HG03045 (cell line): Measurements from ENCODE around the gene TOM1.

Experiments used
- ATAC-seq: cut with Tn5 transposase; IDR thresholded peaks from one replicate; pipeline ENCODE4 v1.9.1; 2021; ENCODE audit warnings: mild to moderate bottlenecking, moderate library complexity; ENCODE audit not compliant: unreplicated experiment

Gene TOM1

DNA sequence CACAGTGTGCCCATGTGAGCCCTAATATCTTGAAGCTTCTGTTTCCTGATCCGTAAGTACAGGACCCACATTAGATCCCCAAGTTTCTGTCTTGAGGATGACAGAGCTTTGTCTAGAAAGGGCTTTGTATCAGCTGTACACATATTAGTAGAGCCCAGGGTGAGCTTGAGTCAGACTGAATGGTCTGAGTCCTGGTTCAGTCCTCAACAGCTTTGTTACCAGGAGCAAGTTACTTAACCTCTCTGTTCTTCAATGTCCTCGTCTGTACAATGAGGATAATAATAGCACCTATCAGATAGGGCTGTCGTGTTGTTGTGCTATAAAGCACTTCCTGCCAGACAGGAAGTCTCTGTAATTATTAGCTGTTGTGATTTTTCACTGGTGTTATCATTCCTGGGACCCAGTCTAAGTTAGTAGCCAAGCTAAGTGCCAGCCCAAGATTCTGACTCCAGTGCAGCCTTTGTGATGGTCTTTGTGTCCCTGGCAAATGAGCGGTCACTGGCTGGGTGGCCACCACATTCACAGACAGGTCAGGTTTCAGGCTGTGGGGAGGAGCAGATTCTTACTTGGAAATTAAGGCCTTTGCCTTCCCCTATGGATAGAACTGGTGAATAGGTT, 6.8 kb downstream of the TOM1 start:
- ATAC-seq, result no peak

GRCh38 chr22:35307372-35307771, 7.7 kb downstream of the TOM1 start:
- no peak for ATAC-seq

DNA sequence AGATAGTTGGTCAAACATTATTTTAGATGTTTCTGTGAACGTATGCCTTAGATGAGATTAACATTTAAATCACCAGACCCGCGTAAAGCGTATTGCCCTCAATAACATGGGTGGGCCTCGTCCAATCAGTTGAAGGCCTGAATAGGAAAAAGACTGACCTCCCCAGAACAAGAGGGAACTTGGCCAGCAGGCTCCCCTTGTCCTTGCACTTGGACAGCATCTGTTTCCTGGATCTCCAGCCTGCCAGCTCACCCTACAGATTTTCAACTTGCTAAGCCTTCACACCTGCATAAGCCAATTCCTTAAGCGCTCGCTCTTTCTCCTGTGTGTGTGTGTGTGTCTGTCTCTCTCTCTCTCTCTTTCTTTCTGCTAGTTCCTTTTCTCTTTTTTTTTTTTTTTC, 8.2 kb downstream of the TOM1 start:
- ATAC-seq, result no peak

DNA sequence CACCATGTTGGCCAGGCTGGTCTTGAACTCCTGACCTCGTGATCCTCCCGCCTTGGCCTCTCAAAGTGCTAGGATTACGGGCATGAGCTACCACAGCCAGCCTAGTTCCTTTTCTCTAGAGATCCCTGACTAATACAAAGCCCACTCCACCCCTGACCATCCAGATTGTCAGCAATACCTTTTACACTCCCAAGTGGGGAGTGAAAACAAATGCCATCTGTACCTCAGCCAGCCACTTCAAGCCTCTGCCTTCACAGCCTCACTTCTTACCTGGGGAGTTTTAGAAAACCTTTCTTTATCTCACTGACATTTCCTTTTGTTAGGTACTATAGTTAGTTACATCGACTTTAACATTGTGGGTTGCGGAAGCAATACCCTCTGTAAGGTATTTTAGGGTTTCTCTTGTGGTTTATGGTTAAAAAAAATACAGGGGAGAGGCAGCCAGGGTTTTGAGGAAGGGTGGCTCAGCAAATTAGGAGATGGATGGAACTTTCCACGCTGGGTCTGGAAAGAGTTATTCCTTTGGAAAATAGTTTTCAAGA, 8.9 kb downstream of the TOM1 start:
- ATAC-seq, result peak; percentile 39

- no peak for ATAC-seq
Observed at GRCh38 chr22:35310556-35311550, 11.2 kb downstream of the TOM1 start.

DNA sequence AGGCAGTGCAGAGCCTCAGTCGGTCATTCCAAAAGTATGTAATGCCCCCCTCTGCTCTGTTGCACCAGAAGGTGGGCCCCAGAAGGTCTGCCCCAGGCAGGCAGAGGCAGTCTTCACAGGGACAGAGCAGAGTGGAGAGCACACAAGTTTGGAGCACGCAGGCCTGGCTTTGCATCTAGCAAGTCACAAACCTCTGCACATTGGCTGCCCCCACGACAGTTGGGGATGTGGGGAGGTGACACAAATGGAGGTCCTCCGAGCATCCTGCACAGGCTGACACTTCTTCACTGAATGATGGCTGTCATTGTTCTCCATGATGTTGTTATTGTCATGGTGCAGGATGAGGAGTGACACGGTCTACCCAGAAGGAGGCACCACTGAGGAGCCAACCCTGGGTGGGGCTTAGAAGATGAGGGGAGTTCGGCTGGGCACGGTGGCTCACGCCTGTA, 11.9 kb downstream of the TOM1 start:
- no peak for ATAC-seq

DNA sequence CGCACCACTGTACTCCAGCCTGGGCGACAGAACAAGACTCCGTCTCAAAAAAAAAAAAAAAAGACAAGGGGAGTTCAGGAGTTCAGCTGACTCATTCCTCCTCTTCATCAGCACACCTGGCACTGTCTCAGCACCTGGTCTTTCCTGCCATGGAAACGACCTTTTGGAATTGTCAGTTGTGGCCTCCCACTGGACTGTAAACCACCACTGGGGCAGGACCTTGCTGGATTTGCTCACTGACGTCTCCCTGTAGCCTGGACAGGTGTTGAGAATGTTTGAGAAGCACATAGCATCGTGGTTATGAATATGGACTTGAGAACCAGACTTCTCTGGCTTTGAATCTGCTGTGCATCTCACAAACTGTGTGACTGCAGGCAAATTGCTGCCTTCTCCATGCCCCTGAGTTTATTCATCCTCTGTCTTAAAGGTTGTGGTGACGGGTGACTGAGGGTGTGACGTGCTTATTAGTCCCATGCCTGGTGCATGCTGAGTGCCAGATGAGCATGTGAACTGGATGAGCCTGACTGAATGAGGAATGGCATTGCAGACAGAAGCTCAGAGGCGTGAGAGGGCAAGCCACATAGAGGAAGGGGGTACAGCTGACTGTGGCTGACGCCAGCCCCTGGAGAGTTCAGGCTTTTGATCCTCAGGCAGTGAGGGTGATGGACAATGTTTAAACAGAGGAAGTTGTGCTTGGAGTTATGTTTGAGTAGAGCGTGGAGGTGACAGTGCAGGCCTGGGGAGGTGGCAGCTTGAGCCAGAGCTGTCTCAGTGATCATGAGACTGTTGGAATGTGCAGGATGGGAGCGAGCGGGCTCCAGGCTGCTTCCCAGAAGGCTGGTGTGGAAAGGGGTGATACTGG, 12.7 kb downstream of the TOM1 start:
- ATAC-seq, result no peak

DNA sequence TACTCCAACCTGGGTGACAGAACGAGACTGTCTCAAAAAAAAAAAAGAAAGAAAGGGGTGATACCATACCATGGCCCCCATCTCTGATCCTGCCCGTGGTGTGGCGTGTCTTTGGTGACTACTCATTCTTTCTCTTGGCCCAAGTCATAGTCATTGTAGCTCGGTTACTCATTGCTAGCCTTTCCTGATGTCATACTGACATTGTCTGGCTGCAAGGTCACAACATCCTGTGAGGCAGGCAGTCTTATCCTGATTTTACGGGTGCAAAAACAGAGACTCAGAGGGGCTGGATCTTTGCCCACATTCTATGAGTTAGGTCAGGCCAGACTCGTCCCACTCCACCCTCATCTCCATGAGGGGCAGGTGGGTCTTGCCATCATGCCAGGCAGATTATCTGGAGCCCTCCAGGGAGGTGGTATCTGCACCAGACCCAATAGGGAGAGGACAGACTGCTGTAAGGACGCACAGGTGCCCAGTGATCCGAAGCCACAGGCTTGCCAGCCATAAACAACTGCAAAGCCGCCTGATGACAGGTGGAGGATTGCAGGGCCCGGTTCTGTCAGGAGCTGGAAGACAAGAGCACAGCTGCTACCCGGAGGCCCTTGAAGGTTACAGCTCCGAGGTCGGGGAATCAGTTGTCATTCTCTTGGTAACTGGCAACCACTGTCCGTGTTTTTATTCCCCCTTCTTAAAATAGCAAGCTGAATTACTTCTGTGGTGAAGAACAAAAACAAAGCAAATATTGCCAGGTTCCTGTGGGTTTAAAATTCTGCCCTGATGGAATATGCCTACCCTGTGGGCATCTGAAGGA, 13.8 kb downstream of the TOM1 start:
- no peak for ATAC-seq

DNA sequence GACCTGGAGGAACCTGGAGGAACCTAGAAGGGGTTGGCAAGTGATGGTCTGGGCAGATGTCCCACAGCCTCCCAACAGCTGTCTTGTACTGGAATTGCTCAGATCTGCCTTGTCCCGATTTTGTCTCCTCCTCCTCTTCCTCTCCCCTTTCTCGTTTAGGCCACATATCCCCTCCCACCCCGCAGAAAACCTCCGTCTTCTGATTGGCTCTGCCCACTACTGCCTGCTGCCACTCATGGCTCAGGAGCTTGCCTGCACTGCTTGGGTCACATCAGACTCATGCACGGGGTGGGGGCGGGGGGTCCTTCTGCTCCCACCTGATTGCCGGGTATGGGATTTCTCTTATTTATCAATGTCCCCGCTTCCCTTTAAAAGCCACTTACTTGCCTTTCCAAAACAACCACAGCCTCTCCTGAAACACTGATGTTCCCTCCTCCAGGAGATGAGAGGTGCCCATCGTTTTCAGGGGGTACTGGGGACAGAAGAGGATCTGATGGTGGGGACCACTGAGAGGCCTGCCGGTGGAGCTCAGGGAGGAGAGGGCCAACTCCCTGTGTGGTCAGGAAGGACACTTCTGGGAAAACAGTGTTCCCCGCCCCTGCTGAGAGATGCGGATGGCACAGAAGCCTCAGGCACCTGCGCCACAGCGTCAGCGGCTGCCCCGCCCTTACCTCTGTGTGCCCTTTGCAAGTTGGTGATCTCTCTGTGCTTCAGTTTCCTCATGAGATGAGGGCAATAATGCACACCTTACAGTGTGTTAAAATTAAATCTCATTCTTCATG, 14.7 kb downstream of the TOM1 start:
- ATAC-seq, result no peak

DNA sequence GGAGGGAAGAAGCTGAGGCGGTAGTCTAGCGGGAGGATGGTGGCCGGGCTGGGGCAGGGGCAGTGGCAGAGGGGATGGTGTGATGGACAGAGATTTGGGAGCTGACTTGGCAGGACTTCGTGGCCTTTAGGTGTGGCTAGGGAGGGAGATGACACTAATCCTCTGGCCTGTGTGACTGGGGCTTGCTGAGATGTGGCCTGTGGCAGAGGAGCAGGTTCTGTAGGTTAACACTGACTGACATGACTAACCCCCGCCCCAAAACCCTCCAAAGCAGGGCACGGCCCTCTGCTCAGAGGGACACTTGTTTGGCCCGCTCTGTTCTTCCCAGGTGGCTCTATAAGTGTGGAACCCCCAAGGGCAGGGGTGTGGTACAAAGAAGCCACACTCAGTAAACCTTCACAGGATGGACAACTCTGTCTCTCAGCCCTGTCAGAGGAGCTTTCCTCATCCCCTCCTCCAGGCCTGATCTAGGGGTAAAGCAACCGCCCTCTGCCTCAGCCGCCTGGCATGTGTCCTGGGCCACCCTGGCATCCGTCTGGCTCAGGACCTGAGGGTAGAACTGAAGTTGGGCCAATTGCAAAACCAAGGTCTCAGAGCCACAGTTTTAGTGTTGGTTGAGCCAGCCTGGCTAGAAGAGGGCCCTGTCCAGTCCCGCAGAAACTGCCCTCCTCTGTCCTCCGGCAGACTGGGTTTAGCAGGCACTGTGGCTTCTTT, 15.6 kb downstream of the TOM1 start:
- ATAC-seq, result no peak

DNA sequence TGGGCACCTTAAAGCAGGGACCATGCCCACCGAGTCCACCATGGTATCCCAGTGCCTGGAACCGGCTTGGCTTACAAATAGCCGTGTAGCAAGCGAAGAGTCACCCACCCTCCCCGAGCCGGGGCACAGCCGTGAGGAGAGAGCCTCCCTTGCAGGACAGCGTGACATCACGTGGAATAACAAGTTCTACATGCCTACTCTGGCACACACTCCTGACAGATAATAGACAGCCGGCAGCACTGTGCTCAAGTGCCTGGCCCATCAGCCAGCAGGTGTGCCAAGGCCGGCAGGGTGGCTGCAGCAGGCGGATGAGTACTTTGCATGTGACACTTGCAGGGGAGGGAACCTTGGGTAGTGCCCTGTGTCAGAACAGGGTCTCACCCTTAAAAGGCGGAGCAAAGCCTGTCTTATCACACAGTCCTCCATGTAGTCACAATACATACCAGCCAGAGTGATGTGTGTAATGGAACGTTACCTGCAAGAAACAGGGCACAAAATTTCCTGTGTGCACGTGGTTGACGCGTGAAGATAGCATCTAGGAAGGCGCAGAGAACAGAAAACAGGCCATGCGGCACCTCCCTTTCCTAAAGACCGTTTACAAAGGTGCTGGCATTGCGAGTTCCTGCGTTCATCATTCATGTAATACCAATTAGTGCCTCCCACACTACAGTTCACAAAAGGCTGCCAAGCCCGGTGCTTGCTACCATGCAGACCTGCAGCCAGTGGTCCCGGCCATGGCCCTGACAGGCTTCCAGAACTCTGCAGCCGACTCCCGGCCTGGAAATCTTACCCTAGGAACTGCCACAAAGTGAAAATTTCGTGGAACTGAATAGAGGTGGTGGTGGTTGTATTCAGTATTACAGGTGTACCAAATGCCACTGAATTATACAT, 16.4 kb downstream of the TOM1 start:
- no peak for ATAC-seq

GRCh38 chr22:35316751-35317150, 17.1 kb downstream of the TOM1 start:
- no peak for ATAC-seq

DNA sequence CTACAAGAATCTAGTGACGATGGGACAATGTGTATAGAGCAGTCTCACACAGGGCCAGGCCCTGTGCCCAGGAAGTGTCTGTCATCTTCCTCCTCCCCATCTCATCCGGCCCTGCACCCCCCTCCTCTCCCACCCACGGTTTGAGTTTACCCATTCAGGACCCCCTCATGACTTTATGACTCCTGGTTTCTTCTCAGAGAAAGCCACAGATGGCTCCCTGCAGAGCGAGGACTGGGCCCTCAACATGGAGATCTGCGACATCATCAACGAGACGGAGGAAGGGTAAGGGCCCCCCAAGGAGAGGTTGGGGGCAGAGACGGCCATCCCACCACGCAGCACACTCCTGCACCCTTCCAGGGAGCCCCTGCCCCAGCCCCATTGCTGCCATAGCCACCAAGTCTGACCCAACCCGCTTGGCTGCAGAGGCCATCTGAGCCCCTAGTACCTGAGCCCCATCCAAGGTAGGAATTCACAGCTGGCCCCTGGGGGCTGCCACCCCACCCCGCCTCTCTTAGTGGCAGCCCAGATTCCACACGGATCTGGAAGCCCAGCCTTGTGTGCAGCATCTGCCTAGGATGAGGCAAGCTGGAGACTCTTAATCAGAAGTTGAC, 18.1 kb downstream of the TOM1 start:
- ATAC-seq, result no peak

DNA sequence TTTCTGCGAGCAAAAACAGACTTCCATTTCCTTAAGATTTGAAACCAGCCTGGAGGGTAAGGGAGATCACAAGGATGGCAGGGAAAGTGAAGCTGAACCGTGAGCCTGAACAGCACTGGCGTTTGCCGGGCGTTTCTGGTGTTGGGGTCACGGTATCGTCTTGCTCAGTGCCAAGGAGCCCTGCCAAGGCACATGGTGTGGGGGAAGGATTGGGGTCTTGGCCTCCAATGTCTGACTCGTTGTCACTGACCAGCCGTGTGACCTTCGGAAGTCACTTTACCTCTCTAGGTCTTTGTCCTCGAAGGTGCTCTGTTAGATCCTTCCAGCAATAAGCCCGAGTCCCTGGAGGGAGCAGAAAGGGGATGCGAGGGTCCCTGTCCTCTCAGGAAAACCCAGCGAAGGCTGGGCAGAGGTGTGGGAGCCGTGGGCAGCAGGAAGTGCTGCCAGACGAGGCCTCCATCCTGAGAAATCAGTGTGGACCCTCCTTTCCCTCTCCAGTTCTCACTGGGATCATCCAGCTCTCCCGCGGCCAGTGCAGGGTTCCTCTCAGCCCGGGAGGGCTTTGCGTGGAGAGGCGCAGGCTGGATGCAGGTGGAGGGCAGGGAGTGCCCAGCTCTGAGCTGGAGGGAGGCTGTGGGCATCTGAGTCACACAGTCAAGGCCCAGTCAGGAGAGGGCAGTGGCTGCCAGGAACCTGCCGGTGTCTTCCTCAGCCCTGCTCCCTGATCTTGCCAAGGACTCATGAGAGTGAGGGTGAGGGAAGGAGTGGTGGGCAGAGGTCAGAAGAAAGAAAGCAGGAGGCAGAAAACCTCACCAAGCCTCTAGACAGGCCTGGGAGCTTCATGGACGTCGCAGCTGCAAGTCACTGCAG, 18.9 kb downstream of the TOM1 start:
- ATAC-seq, result no peak

DNA sequence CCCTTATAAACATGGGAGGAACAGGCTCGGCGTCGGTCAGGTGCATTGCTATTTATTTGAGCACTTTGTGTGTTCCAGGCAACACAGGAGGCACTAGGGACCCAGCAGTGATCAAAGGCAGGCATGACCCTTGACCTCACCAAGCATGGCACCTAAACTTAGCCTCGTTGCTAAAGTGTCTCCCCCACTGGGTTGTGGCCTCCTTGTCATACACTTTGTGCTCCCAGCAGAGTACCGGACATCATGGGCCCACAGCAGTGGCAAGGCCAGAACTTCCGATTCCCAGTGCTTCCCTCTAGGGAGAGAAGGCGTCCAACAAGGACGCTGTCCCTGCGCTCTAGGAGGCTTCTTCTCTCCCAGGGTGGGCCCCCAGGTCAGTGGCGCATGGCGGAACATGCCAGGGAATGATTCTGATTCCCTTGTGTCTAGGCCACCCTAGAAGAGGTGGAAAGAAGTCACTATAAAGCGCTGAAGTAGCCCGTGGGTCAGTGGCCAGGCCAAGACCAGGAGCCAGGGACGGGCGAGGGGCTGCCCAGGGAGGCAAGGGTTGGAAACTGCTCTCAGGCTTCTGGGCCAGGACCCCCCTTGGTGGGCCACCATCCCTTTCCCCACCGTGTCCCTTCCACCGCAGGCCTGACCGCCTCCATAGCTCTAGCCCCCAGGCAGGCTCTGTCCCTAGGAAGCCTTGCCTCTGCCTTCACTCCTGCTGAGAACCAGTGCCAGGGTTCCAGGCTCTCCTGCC, 19.7 kb downstream of the TOM1 start:
- ATAC-seq, result no peak

DNA sequence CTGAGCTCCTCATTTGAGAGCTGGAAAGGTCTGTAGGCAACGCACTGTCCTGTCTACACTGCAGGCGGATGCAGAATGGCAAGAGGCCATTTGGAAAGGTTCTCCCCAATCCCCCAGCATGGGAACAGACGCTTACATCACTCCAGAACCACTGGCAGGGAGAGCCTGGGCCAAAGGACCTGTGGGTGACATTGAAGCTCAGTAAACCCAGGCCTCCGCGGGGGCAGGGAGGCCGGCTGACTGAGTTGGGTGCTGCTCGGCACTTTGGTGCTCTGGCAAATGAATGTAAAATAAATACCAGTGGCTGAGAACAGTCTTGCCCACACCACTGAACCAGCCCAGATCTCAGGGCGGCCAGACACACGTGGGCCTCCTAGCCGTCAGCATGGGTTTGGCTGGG, 22.4 kb downstream of the TOM1 start:
- no peak for ATAC-seq
